Erythroblast (primary cell): ENCODE results near the gene HAPLN3.

Experiments
- GATA1 ChIP-seq: IDR thresholded peaks from 2 replicates; pipeline ENCODE4 v1.6.1; 2011; ENCODE audit warnings: low read depth, mild to moderate bottlenecking, control low read depth, low read length, moderate library complexity
- POLR2A ChIP-seq: IDR thresholded peaks from 2 replicates; pipeline ENCODE4 v1.6.1; 2011; ENCODE audit warnings: mild to moderate bottlenecking, low read length

DNA sequence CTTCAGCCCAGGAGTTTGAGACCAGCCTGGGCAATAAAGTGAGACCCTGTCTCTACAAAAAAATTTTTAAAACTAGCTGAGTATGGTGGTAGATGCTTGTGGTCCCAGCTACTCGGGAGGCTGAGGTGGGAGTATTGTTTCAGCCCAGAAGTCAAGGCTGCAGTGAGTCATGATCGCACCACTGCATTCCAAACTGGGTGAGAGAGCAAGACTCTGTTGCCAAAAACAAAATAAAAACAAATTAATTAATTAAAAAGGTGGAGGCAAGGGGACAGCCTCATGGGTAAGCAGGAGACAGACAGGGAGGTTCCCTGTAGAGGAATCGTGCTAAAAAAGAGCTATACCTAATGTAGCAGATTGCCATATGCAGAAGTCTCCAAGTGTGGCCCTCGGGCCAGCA lies 12.6 kb downstream of the HAPLN3 start:
- TF ChIP-seq POLR2A = no peak
- TF ChIP-seq GATA1 = no peak
